Measurements from ENCODE around the gene BCL2L14. TPM values are rescaled to one million over a fixed set of nuclear protein-coding genes. Genes with fewer than 3 reads are reported as not detected.

The BCL2L14 gene
- total and polyA plus RNA-seq, 2 of the 13 experiments (the other 11 are each of a cell fraction or from before 2014, with no cell fraction given): 0.11 TPM; not detected in 1

DNA sequence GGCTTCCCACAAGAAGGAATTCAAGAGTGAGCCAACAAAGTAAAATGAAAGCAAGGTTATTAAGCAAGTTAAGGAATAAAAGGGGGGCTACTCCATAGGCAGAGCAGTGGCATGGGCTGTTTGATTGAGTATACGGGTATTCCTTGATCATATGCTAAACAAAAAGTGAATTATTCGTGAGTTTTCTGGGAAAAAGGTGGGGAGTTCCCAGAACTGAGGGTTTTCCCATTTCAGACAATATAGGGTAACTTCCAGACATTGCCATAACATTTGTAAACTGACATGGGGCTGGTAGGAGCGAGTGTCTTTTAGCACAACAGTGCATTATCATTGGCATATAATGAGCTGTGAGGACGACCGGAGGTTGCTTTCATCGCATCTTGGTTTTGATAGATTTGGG, 2.0 kb upstream of the BCL2L14 start (continued):
- TF ChIP-seq ZNF343 (CRISPR knock-in tag; IDR thresholded peaks at IDR 0.05) (no peak), ZNF207 (IDR thresholded peaks at IDR 0.05; ENCODE audit: borderline replicate concordance) (no peak), HOXA7 (CRISPR knock-in tag; IDR thresholded peaks at IDR 0.05) (no peak), PHF21A (CRISPR knock-in tag; IDR thresholded peaks at IDR 0.05) (no peak)
- TF ChIP-seq, protein P1, sequence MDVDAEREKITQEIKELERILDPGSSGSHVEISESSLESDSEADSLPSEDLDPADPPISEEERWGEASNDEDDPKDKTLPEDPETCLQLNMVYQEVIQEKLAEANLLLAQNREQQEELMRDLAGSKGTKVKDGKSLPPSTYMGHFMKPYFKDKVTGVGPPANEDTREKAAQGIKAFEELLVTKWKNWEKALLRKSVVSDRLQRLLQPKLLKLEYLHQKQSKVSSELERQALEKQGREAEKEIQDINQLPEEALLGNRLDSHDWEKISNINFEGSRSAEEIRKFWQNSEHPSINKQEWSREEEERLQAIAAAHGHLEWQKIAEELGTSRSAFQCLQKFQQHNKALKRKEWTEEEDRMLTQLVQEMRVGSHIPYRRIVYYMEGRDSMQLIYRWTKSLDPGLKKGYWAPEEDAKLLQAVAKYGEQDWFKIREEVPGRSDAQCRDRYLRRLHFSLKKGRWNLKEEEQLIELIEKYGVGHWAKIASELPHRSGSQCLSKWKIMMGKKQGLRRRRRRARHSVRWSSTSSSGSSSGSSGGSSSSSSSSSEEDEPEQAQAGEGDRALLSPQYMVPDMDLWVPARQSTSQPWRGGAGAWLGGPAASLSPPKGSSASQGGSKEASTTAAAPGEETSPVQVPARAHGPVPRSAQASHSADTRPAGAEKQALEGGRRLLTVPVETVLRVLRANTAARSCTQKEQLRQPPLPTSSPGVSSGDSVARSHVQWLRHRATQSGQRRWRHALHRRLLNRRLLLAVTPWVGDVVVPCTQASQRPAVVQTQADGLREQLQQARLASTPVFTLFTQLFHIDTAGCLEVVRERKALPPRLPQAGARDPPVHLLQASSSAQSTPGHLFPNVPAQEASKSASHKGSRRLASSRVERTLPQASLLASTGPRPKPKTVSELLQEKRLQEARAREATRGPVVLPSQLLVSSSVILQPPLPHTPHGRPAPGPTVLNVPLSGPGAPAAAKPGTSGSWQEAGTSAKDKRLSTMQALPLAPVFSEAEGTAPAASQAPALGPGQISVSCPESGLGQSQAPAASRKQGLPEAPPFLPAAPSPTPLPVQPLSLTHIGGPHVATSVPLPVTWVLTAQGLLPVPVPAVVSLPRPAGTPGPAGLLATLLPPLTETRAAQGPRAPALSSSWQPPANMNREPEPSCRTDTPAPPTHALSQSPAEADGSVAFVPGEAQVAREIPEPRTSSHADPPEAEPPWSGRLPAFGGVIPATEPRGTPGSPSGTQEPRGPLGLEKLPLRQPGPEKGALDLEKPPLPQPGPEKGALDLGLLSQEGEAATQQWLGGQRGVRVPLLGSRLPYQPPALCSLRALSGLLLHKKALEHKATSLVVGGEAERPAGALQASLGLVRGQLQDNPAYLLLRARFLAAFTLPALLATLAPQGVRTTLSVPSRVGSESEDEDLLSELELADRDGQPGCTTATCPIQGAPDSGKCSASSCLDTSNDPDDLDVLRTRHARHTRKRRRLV (CRISPR knock-in tag; IDR thresholded peaks at IDR 0.05): no peak
- TF ChIP-seq, protein P2, sequence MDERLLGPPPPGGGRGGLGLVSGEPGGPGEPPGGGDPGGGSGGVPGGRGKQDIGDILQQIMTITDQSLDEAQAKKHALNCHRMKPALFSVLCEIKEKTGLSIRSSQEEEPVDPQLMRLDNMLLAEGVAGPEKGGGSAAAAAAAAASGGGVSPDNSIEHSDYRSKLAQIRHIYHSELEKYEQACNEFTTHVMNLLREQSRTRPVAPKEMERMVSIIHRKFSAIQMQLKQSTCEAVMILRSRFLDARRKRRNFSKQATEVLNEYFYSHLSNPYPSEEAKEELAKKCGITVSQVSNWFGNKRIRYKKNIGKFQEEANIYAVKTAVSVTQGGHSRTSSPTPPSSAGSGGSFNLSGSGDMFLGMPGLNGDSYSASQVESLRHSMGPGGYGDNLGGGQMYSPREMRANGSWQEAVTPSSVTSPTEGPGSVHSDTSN (CRISPR knock-in tag; IDR thresholded peaks at IDR 0.05): no peak
